Activated CD8-positive, alpha-beta memory T cell treated with anti-CD3 and anti-CD28 coated beads for 48 hours (primary cell): Measurements from ENCODE around the gene MAFG.

ENCODE experiments used
- DNase-seq, 3 experiments: peaks; one replicate each; pipeline ENCODE4 v3.0.0-alpha.2; 2020; ENCODE audit warnings: low read depth in 2 of 3, low spot score in 2 of 3

MAFG gene

DNA sequence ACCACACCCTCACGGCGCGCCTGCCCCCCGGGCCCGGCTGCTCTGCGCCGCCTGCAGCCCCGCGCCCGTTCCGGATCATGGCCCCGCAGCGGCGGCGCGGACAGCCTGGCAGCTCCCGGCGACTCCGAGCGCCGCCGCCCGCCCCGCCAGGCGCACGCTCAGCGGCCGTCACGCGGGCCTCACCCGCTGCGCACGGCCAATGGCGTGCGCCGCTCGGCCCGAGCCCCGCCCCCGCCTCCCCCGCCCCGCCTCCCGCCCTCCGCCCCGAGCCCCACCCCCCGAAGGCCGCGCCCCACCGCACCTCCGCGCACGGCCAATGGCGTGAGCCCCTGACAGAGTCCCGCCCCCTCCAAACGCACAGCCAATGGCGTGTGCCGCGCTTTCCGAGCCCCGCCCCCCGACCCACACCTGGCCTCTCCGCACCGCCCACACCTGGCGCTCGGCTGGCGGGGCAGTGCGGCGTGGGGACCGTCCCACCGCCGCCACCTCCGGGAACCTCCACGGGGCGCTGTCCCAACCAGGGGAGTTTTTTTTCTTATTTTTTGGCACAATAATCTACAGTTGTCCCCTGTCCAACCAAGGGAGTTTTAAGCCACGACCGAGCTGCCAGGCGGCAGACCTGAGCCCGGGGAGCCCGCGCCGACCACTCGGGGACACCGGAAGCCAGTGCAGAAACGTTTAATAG, 16.1 kb downstream of the MAFG start, which contains the start of gene PCYT2:
Gene PCYT2 (minus strand): TSS at position 123 of the 685 bp plus-strand sequence. CDS start 44 bp downstream, at position 79.
- peak; percentile 76 to 81 (median 80) for DNase-seq

DNA sequence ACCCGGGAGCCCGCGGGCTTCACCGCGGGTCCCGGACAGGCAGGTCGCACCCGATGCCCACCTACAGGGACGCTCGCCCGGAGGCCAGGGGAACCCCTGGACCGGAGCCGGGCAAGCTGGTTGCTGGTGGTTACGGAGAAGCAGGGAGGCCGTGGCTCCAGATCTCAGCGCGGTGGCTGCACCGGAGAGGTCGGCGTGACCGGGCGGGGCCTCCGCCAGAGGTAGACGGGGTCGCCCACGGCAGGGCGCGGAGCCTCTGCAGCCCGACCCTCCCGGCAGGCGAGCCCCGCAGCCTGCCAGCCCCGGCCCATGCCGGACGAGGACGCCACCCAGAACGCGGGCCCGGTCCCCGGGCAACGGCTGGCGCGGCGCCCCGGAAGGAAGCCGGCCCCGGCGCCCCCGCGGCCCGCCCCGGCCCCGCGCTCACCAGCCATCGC, 16.7 kb downstream of the MAFG start:
- DNase-seq = no peak

DNA sequence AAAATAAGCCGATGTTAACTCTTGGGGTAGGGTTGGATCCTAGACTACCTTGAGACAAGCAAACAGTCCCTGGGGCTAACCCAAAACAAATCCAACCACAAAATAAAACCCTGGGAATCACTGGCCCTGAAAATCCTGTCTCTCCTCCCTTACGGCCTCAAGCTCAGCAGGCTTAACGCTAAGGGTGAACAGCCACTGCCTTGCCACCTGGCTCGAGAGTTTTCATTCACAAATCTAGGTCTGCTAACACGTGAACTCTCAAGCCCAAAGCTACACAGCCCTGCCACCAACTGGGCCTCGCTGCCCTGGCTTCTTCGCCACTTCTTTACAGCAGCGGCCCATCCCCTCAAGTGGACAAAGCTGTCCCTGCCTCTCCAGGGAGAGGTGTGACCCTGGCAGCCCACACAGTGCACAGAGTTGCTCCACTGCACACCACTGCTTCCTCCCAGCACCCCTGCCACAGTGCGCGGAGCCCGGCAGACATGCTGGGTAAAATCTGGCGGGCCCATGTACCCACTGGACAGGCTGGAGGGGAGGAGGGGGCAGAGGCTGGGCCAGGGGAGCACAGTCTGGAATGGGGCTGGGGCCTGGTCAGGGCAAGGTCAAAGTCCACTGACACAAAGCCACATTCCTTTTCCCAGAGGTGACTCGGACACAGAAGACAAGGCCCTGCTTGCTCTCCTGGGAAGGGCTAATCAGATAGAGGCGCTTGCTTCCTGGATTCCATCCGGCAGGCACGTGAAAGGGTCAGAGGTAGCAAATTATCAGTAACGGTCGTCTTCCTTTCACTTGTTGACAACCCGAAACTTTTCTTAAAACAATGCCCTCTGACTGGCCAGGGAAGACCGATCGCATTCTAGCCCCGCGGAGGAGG, 17.3 kb downstream of the MAFG start:
- no peak for DNase-seq

DNA sequence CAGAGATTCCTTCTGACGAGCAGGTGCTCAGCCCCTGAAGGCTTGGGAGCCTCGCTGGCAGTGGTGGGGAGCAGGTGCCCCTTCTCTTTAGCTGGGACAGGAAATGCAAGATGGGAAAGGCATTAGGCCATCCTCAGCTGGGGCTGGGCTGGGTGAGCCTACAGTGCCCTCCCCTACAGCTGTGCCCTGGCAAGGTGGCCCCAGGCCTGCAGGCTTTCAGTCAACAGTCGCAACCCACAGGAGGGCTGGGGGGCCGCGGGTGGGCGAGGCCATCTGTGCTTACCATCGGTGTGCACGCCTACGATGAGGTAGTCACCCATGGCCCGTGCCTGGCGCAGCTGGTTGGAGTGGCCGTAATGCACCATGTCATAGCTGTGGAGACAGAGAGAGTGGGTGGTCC, 18.3 kb downstream of the MAFG start:
- no peak for DNase-seq

DNA sequence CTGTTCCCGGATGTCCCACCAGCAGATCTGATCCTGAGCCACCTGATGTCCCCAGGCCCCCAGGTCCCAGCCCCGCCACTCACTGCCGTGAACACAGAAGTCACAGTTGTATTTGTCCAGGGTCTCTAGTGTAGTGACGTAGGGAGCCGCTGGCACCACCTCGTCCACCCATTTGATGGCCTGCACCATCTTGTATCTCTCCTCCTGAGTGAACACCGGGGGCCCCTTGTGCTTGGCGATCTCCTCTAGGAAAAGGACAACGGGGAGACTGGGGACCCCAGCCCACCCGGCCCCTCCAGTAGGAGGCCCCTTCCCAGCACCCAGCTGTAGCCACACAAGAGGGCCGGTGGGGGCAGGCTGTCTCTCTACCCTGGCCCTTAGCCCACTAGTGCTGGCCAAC, 18.7 kb downstream of the MAFG start:
- no peak for DNase-seq

DNA sequence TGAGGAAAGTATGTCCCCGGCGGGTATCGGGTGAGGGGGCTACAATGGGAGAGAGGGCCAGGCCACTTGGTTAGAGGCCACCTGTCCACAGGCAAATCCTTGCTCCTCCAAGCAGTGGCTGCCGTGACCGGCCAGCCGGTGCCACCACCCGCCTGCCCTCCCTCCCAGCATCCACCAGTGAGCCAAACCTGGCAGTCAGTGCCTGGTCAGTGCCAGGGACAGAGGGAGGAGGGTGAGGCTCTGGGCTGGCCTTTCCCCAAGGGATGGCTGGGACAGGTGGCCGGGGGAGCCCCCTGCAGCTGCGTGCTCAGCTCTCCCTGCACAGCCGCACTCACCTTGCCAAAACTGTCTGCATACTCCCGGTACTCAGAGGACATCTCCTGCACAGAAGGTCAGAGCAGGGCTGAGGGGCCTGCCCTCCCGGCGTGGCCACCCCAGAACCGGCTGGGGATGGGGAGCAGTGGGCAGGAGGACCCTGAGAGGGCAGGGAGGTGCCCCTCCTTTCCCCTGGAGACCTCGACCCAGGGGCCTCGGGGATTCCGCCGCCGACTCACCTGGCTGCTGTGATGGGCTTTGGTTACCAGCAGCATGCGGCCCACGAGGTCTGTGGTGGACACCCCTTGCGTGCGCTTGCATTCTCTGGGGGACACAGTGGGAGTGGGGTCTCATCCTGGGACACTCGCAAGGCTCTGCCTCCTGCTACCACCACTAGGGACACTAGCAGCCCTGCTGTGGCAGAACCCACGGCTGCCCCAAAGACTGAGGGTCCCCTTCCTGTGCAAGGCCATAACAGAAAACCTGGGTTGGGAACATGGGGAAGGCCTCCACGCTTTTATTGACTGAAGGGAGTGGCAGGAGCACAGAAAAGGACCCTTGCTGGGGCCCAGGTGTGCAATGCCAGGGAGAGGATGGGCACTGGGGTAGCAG, 20.1 kb downstream of the MAFG start:
- no peak for DNase-seq

DNA sequence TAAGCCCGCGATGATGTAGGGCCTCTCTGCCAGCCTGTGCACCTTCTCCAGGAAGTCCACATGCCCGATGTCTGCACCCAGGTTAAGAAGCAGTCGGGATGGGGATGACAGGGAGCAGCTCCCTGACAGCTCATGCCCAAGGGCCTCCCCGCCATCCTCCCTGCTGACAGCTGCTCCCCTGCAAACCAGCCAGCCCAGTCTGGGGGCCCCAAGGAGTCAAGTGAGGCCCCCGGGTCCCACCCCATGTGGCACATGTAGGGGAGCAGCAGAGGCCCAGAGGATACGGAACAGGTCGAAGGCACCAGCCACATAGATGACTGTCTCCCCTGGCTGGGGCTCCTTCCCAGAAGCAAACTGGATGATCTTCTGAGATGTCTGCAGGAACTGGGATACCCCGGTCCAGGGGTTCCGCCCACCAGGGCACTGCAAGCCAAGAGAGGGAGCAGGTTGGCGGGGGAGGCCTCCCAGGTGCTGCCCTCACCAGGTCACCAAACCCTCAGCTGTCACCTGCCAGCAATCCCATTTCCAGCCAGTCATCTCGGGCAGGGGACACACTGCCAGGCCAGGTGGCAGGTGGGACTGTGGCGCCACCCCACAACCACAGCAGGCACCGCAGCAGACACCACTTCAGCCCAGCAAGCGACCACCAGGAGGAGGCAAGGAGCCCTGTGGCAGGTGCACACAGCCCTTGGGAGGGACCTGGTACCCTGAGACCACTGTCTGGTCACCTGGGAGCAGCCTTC, 20.9 kb downstream of the MAFG start:
- DNase-seq = no peak

GRCh38 chr17:81905993-81906392, 21.5 kb downstream of the MAFG start:
- DNase-seq = no peak

GRCh38 chr17:81905424-81905875, 22.1 kb downstream of the MAFG start:
- no peak for DNase-seq

DNA sequence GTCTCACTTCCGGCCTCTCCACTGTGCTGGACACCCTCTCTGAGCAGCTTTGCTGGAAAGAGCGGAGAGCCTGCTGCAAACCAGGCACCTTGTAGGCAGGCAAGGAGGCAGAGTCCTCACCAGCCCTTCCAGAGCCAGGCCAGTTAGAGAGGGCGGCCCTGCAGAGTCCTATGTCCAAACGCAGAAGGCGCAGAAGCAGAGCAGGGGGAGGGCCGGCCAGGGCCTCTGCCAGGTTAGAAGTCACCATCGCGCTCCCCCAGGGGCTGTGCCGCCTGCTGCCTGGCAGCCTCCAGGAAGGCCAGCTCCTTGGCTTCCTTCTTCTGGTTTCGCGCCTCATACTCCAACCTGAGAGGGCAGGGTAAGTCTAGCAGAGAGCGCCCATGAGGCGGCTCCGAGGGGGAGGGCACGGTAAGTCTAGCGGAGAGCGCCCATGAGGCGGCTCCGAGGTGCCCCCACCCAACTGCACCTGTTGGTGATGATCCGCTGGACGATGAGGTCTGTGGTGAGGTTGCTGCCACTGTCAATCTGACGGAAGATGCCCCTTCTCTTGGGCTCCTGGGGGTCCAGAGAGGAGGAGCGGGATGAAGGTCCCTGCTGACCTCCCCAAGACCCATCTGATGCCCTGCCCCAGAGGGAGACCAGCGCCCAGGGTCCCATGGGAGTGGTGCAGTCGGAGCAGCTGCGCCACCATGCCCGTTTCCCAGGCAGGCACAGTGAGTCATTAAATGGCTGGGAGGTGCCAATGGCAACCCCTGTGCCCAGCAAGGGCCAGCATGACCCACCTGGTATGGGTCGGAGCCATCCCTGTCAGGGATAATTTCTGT, 22.7 kb downstream of the MAFG start:
- no peak for DNase-seq

GRCh38 chr17:81903896-81904599, 23.5 kb downstream of the MAFG start:
- no peak for DNase-seq

- DNase-seq = no peak
Measured at GRCh38 chr17:81903415-81903831, 24.1 kb downstream of the MAFG start.

DNA sequence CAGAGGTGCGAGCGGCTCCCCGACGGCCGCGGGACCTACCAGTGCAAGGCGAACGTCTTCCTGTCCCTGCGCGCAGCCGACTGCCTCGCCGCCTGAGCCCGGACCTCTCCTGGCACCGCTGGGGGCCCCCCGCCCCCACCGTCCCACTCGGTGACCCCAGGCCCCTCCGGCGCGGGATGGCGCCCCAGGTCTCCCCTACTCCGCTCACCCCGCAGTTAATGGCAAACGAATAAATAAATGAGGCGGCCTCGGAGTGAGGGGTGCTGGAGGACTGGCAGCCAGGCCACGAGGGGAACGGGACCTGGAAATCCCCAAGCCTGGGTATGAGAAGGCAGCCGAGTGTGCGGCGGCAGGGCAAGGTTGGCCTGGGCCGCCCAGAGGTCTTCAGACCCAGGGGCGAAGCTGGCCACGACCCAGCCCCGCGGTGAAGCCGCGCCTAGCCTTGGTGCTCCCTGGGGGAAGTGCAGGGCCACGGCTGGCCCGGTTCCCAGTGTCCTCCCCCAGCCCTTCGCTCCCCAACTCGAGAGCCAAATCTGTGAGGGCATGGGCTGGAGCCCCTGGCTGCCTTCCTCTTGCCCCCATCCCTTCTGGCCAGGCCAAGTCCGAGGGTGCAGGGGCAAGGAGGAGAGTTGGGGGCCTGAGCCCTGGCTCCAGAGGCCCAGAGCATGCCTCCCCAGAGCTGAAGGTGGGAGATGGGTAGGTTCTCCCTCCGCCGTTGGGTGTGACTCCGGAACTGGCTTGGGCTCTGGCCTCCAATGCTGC, 24.7 kb downstream of the MAFG start:
- DNase-seq = no peak

- no peak for DNase-seq
Measured at GRCh38 chr17:81902023-81902652, 25.4 kb downstream of the MAFG start, which contains the start of gene NPB. NPB (plus strand) TSS chr17:81902238; CDS start chr17:81902278, 40 bp downstream.

- no peak for DNase-seq
Measured at GRCh38 chr17:81901167-81902022, 26.1 kb downstream of the MAFG start.

DNA sequence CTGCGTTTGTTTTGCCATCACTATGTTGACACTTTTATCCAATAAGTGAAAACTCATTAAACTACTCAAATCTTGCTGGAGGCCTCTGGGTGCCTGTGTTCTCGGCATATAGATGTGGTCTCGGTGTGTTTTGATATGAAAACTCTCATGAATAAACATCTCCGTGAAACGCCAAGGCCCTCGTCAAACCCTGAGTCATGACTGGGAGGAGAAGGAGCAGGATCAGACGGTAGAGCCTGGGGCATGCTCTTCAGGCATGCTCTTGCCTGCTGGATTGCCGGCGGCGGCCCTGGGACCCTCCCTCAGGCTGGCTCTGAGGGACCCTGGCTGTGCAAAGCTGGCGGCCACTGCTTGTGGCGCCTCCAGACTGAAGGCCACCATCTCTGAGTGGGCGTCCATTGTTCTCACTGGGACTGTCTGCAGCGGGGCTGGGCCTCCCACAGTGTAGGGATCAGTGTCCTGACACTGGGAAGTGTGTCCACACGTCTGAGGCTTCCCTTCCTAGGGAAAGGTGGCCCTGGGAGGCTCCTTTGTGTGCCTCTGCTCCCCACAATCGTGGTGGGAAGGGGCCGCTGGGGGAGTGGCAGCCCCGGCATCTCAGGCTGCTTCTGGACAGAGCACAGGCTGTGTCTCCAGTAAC, 27.2 kb downstream of the MAFG start:
- DNase-seq = no peak
